Ovary (tissue), 3 donors: ENCODE results near the gene CCSER2.

Source experiments
- POLR2A ChIP-seq: fragments of 450-650 bp; IDR thresholded peaks from one replicate; pipeline ENCODE4 v1.6.1; 2017; ENCODE audit warnings: antibody characterized with exemption, mild to moderate bottlenecking, moderate library complexity
- TF ChIP-seq, protein P1 (sequence below), 3 donors: fragments of 450-650 bp in 2 of 3; fragments of 200-600 bp in 1 of 3; IDR thresholded peaks; one replicate each; pipeline versions ENCODE4 v1.5.1 to v1.8.0; 2016 to 2022; ENCODE audit warnings: antibody characterized with exemption in 3 of 3, mild to moderate bottlenecking in 1 of 3
- donor health status: DM: no; HTN: no; CAD: no.

- TF ChIP-seq, protein P1, sequence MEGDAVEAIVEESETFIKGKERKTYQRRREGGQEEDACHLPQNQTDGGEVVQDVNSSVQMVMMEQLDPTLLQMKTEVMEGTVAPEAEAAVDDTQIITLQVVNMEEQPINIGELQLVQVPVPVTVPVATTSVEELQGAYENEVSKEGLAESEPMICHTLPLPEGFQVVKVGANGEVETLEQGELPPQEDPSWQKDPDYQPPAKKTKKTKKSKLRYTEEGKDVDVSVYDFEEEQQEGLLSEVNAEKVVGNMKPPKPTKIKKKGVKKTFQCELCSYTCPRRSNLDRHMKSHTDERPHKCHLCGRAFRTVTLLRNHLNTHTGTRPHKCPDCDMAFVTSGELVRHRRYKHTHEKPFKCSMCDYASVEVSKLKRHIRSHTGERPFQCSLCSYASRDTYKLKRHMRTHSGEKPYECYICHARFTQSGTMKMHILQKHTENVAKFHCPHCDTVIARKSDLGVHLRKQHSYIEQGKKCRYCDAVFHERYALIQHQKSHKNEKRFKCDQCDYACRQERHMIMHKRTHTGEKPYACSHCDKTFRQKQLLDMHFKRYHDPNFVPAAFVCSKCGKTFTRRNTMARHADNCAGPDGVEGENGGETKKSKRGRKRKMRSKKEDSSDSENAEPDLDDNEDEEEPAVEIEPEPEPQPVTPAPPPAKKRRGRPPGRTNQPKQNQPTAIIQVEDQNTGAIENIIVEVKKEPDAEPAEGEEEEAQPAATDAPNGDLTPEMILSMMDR (IDR thresholded peaks at IDR 0.05) = no peak
- no peak for TF ChIP-seq POLR2A
These were observed 30.3 kb upstream of the CCSER2 start for GRCh38 chr10:84298057-84298456.
